GM18858 (cell line): ENCODE results near the gene GRAMD1B.

Experiments used
- ATAC-seq: cut with Tn5 transposase; IDR thresholded peaks from one replicate; pipeline ENCODE4 v1.9.1; 2021; ENCODE audit not compliant: unreplicated experiment

Gene GRAMD1B

DNA sequence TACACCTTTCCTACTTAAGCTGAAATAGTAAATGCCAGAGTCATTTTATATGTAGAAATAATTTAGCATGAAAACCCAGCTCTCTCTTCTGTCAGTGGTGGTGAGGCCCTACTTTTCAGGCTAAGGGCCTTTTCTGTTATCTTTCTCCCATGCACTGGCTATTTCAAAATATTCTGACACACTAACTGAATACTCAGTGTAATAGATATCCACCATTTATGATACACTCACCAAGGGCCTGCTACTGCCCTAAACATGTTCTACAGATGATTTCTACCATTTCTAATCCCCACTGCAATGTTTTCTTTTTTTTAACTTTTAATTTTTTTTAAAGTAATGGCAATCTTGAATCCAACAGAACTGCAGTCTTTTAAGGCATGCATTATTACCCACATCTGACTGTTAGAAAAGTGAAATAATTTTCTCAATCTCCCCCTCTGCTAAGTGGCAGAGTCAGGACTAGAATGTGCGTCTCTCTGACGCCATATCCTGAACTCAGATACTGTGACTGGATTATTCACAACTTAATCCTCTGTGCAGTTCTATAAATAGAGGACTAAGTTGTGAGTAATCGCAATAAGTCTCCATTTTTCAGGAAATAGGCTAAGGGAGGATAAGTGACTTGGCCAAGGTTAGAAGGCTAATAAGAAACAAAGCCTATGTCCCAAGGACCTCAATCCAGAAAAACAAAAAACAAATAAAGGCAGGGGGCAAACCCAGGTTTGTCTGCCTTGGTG is 44.0 kb downstream of the GRAMD1B start:
- ATAC-seq: no peak

- ATAC-seq: no peak
Observed at GRCh38 chr11:123474994-123475393, 44.9 kb downstream of the GRAMD1B start.

GRCh38 chr11:123475469-123475868 is 45.4 kb downstream of the GRAMD1B start:
- ATAC-seq: no peak

- ATAC-seq: no peak
Observed at GRCh38 chr11:123477205-123477907, 47.3 kb downstream of the GRAMD1B start.

DNA sequence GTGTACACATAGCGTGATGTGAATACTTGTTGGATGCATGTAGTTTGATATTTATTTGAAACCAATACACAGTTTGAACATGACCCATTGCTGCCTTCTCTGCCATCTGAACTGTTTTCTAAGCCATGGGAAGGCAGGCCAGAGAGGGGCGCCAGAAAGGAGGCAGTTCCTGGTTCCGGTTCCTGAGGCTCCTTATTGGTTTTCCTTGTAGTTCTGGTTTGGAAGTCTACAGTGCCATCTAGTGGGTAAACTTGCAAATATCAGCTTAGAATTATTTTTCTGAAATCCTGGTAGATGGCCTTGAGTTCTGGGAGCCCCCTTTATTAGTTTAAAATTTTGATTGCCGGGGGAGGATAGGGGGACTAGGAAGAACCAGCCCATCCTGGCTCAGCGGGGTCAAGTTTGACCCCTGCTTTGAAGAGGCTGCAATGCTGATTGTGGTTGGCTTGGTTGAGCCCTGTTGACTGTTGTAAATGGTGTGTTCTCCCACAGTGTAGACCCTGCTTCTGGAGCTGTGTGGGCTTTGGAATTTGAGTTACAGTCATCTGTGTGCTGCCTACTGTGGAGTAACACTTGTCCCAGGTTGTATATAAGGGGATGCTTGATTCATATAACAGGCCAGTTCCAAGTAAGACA is 48.4 kb downstream of the GRAMD1B start:
- no peak for ATAC-seq

GRCh38 chr11:123479048-123479837 is 49.2 kb downstream of the GRAMD1B start:
- ATAC-seq: peak; percentile 48

DNA sequence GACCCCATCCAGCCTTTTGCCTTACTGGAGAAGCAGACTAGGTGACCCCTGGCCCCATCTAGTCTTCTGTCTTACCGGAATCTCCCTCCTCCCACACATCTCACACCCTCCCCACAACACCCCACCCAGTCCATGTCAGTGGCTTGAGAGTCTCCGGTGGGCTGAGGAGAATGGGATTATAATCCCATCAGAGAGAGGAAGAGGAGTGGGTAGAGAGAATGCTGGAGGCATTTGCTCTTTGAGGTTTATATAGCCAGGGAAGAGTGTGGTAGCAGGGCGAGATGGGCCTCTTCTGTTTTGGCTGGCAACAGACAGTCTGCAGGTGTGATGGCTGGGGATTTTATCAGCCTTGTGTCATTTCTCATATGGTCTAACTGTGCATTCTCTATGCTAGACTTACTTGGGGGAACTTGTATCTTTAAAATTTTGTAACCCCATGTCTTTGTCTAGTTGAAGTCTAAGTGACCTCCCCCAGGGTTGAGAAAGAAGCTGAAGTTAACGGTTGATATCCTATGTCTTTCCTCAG is 50.3 kb downstream of the GRAMD1B start:
- peak; percentile 41 for ATAC-seq

- ATAC-seq: no peak
Observed at GRCh38 chr11:123480882-123481281, 50.8 kb downstream of the GRAMD1B start.

DNA sequence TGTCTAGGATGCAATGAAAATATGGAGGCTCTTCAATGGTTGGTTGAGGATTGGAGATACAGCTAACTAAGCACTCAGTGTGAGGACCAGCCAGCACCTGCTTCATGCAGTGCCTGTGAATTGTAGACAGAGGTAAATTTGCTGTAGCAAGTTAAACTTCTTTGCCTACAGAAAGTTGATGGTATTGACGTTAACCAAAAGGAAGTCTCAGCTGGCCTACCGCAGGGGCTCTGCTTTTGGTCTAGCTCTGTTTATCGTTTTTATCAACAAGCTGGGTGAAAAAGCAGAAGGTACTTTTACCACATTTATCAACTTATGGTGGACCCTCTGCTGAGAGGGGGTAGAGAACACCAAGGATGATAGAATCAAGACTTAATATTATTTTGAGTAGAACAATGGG is 51.6 kb downstream of the GRAMD1B start:
- ATAC-seq: no peak

DNA sequence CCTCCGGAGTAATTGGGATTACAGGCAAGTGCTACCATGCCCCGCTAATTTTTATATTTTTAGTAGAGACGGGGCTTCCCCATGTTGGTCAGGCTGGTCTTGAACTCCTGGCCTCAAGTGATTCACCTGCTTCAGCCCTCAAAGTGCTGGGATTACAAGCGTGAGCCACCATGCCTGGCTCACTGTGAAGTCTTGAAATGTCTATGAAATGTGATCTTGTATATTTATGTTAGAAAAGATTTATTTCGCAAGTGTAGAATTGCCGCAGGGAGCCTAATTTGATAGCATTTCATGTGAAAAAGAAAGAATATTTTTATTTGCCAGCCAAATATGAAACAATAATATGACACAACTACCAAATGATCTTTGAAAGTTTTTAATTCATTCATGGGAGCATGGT is 52.1 kb downstream of the GRAMD1B start:
- ATAC-seq: no peak

GRCh38 chr11:123483058-123483457 is 53.0 kb downstream of the GRAMD1B start:
- ATAC-seq: no peak

DNA sequence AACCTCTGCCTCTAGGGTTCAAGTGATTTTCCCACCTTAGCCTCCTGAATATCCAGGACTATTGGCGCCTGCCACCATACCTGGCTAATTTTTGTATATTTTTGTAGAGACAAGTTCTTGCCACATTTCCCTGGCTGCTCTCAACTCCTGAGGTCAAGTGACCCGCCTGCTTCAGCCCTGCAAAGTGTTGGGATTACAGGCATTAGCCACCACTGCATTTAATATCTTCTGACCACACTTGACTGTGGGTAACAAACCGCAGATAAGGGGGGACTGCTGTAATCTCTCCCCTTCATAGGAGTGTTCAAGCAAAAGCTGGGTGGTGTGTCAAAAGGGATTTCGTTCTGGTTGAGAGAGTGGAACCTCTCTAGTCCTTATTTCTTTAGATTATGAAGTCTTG is 53.4 kb downstream of the GRAMD1B start:
- no peak for ATAC-seq

DNA sequence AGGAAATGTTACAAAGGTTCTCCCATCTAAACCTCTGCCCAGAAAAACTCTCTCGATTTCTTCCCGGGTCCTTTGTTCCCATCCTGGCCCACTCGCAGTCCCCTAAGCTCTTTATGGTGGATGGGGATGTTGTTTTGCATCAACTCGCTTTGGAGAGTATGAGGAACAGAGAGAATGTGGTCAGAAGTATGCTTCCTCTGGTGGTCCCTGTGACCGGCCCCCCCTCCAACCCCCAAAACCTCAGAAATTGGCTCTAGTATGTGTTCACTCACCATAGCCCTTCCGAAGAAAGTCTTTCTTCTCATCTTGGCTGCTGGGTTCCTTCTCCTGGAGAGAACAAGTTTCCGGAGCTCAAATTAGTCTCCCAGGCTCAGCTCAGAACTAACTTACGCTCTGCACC is 54.4 kb downstream of the GRAMD1B start:
- ATAC-seq: no peak

- no peak for ATAC-seq
Observed at GRCh38 chr11:123487157-123487744, 57.2 kb downstream of the GRAMD1B start.

DNA sequence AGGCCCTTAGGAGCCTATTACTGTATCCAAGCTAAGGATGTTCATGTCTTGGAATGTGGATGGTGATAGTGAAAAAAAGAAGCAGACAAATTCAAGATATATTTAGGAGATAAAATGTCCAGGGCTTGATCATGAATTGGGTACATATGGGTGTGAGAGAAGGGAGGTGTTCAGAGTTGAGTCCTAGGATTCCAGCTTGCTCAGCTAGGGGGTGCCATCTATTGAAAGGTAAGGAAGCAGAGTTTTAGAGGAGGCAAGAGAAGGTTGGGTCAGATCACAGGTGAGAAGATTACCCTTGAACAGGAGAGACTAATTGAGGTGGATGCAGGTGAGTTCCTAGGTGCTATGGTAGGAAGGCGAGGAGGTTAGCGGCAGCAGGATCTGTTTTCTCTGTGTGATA is 60.5 kb downstream of the GRAMD1B start:
- no peak for ATAC-seq

DNA sequence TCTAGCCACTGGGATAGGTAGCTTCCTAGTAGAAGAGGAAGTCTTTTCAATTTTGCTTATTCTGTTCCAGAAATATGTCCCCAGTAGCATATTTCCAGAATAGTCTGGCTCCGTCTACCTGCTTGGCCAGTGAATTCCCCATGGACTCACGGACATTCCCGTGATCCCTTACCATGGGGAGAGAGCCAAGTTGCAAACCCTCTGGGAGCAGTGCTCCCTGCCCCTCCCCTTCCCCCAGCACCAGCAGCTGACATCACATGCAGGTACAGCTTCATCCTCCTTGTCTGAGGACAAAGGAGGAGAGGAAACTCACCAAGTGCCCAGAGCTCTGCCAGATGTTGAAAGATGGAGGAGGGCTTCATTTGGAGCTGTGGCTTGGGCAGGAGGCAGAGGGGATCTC is 61.2 kb downstream of the GRAMD1B start:
- ATAC-seq: no peak

- ATAC-seq: no peak
Observed at GRCh38 chr11:123493349-123494063, 63.4 kb downstream of the GRAMD1B start.

GRCh38 chr11:123494195-123495050 is 64.4 kb downstream of the GRAMD1B start:
- no peak for ATAC-seq

DNA sequence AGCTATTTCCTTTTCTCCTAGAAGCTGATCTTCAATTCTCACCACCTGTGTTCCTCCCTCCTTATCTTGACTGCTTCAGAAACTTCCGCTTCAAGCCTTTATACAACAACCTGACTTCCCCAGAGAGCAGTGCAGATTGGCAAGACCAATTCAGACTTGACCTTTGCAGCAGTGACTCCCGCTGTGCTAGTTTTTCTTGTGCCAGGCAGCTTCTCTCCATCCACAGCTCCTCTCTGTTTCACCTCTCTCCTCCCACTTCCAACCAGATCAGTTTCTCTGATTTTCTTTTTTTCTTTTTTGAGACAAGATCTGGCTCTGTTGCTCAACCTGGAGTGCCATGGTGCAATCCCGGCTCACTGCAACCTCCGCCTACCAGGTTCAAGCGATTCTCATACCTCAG is 74.3 kb downstream of the GRAMD1B start:
- no peak for ATAC-seq
